ENCODE data around the gene HNRNPR. TPM values are rescaled to one million over a fixed set of nuclear protein-coding genes. Genes with fewer than 3 reads are reported as not detected.

HNRNPR gene
- total and polyA plus RNA-seq, 9 of the 15 experiments (the other 6 are each of a cell fraction or from before 2014, with no cell fraction given), result 80.9 to 372 (median 301) TPM

GRCh38 chr1:23341931-23342692, 2.0 kb downstream of the HNRNPR start (continued):
- TF ChIP-seq DLX4 (CRISPR knock-in tag; IDR thresholded peaks at IDR 0.05) (no peak), MCM3 (IDR thresholded peaks at IDR 0.05) (no peak), SMAD3 (CRISPR knock-in tag; conservative IDR thresholded peaks at IDR 0.05) (no peak), SMAD2 (IDR thresholded peaks at IDR 0.05; ENCODE audit: low read depth, low read length) (no peak), STAT5B (CRISPR knock-in tag; IDR thresholded peaks at IDR 0.05) (no peak), ARHGAP35 (IDR thresholded peaks at IDR 0.05; ENCODE audit: partially characterized antibody) (no peak), NR2F6 (CRISPR knock-in tag; IDR thresholded peaks at IDR 0.05) (no peak), ZC3H8 (IDR thresholded peaks at IDR 0.05) (no peak), ZKSCAN3 (CRISPR knock-in tag; IDR thresholded peaks at IDR 0.05) (no peak), MCM5 (IDR thresholded peaks at IDR 0.05; ENCODE audit: low read depth) (no peak), SIN3A (IDR thresholded peaks at IDR 0.05; ENCODE audit: borderline replicate concordance in 2 of 2, control insufficient read depth in 1 of 2, low read depth in 2 of 2, low read length in 2 of 2) (no peak), EP300 (IDR thresholded peaks at IDR 0.05; ENCODE audit: low read length) (no peak), RBM34 (IDR thresholded peaks at IDR 0.05; ENCODE audit: borderline replicate concordance, insufficient read depth, low read length) (no peak), COPS2 (conservative IDR thresholded peaks at IDR 0.05) (no peak), RAD21 (CRISPR knock-in tag; conservative IDR thresholded peaks at IDR 0.05 in 1 of 2, IDR thresholded peaks at IDR 0.05 in 1 of 2) (no peak; a peak in 1 of 4 replicates), POLR2AphosphoS5 (IDR thresholded peaks at IDR 0.05; ENCODE audit: control insufficient read depth, insufficient read depth, low read depth, low read length) (peak; percentile 64; the same call in 1 of the 2 replicates), RNF2 (IDR thresholded peaks at IDR 0.05) (no peak), ZNF551 (CRISPR knock-in tag; IDR thresholded peaks at IDR 0.05) (no peak), FOXO4 (CRISPR knock-in tag; IDR thresholded peaks at IDR 0.05) (no peak), CBX5 (IDR thresholded peaks at IDR 0.05; ENCODE audit: borderline replicate concordance, low read depth) (no peak), ZNF134 (CRISPR knock-in tag; conservative IDR thresholded peaks at IDR 0.05) (no peak), ILK (tag; IDR thresholded peaks at IDR 0.05; ENCODE audit: borderline replicate concordance, low read depth) (no peak), SRSF9 (IDR thresholded peaks at IDR 0.05; ENCODE audit: borderline replicate concordance, low read depth, low read length) (no peak), CHD2 (IDR thresholded peaks at IDR 0.05; ENCODE audit: low read depth, low read length) (no peak), TCFL5 (CRISPR knock-in tag; conservative IDR thresholded peaks at IDR 0.05) (no peak)

Measured in K562 (cell line).